Measurements from ENCODE around the gene TNP2. TPM values are rescaled to one million over a fixed set of nuclear protein-coding genes. Genes with fewer than 3 reads are reported as not detected.

The TNP2 gene
- total and polyA plus RNA-seq, 9 of the 15 experiments (the other 6 are each of a cell fraction or from before 2014, with no cell fraction given) = not detected

DNA sequence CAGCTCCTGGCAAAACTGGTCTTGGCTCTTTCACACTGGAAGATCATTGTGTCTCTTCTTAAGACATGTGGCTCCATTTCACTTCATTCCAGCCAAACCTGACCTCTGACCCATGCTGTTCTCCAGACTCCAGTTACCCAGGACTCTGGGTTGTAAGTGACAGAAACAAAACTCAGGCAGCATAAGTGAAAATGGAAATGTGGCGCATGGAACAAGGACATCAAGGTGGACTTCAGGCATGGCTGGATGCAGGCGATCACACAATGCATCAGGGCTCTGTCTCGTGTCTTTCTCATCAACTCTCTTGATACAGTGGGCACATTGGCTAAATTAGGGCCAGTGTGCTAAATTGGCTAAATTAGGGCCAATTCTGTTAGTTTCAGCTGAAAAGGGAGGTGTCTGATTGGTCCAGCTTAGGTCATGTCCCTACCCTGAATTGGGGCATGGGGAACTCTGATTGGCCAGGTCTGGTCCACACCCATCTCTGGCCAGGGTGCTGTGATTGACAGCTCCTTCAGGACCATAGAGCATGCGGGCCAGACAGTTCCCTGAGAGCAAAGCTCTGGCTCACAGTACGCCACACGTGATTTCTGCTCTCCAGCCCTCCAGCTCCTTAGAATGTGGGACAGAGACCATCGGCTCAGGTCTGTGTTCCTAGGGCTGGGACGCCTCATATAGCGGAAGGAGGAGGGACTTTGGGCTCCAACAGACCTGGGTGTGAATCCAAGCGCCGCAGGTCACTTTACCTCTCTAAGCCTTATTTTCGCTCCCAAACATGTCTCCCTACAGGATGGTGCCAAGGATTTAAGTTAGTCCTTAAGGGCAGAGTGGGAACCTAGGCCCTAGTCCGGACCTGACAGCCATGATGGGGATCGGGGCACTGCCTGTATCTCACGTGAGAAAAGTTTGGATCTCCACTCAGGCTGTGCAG, 30.6 kb downstream of the TNP2 start (continued):
- no peak for TF ChIP-seq MYNN (IDR thresholded peaks at IDR 0.05)
- TF ChIP-seq MYNN (CRISPR knock-in tag; IDR thresholded peaks at IDR 0.05) = no peak
- no peak for TF ChIP-seq GMEB1 (CRISPR knock-in tag; IDR thresholded peaks at IDR 0.05)
- no peak for TF ChIP-seq KLF6 (CRISPR knock-in tag; IDR thresholded peaks at IDR 0.05; ENCODE audit: borderline replicate concordance)
- no peak; the same call in 1 of the 2 replicates for TF ChIP-seq SOX6 (IDR thresholded peaks at IDR 0.05)
- no peak for TF ChIP-seq ZNF764 (CRISPR knock-in tag; IDR thresholded peaks at IDR 0.05; ENCODE audit: low read depth)
- TF ChIP-seq CTBP1 (IDR thresholded peaks at IDR 0.05; ENCODE audit: borderline replicate concordance) = peak; percentile 64
- TF ChIP-seq NBN (IDR thresholded peaks at IDR 0.05; ENCODE audit: low read depth) = no peak
- TF ChIP-seq TFAM (CRISPR knock-in tag; conservative IDR thresholded peaks at IDR 0.05) = no peak
- TF ChIP-seq, protein P1, sequence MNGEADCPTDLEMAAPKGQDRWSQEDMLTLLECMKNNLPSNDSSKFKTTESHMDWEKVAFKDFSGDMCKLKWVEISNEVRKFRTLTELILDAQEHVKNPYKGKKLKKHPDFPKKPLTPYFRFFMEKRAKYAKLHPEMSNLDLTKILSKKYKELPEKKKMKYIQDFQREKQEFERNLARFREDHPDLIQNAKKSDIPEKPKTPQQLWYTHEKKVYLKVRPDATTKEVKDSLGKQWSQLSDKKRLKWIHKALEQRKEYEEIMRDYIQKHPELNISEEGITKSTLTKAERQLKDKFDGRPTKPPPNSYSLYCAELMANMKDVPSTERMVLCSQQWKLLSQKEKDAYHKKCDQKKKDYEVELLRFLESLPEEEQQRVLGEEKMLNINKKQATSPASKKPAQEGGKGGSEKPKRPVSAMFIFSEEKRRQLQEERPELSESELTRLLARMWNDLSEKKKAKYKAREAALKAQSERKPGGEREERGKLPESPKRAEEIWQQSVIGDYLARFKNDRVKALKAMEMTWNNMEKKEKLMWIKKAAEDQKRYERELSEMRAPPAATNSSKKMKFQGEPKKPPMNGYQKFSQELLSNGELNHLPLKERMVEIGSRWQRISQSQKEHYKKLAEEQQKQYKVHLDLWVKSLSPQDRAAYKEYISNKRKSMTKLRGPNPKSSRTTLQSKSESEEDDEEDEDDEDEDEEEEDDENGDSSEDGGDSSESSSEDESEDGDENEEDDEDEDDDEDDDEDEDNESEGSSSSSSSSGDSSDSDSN (IDR thresholded peaks at IDR 0.05; ENCODE audit: borderline replicate concordance in 1 of 2, low read depth in 2 of 2, low read length in 2 of 2) = no peak
- no peak for TF ChIP-seq TEAD4 (IDR thresholded peaks at IDR 0.05; ENCODE audit: low read length)
- no peak for TF ChIP-seq TEAD4 (CRISPR knock-in tag; IDR thresholded peaks at IDR 0.05; ENCODE audit: borderline replicate concordance)
- TF ChIP-seq DDX20 (tag; IDR thresholded peaks at IDR 0.05; ENCODE audit: low read depth) = no peak
- TF ChIP-seq EWSR1 (IDR thresholded peaks at IDR 0.05; ENCODE audit: borderline replicate concordance, low read depth, partially characterized antibody) = no peak
- TF ChIP-seq PKNOX1 (IDR thresholded peaks at IDR 0.05) = peak; percentile 99
- TF ChIP-seq POLR2H (tag; IDR thresholded peaks at IDR 0.05; ENCODE audit: low read depth) = no peak
- TF ChIP-seq ZNF717 (CRISPR knock-in tag; IDR thresholded peaks at IDR 0.05) = no peak
- TF ChIP-seq SAFB (IDR thresholded peaks at IDR 0.05; ENCODE audit: borderline replicate concordance, low read depth, low read length) = no peak
- TF ChIP-seq NUFIP1 (IDR thresholded peaks at IDR 0.05; ENCODE audit: partially characterized antibody) = no peak
- no peak for TF ChIP-seq ELF4 (CRISPR knock-in tag; IDR thresholded peaks at IDR 0.05)
- TF ChIP-seq PURB (CRISPR knock-in tag; IDR thresholded peaks at IDR 0.05; ENCODE audit: low read depth) = no peak
- TF ChIP-seq, protein P2, sequence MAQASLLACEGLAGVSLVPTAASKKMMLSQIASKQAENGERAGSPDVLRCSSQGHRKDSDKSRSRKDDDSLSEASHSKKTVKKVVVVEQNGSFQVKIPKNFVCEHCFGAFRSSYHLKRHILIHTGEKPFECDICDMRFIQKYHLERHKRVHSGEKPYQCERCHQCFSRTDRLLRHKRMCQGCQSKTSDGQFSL (CRISPR knock-in tag; IDR thresholded peaks at IDR 0.05) = no peak
- TF ChIP-seq, protein P2 (tag; IDR thresholded peaks at IDR 0.05) = no peak
- TF ChIP-seq U2AF1 (optimal IDR thresholded peaks at IDR 0.05; ENCODE audit: low read depth, low read length) = no peak

Measured in K562 (cell line).